ENCODE measurements around the gene ABCF2. TPM values are rescaled to one million over a fixed set of nuclear protein-coding genes. Genes with fewer than 3 reads are reported as not detected.

ABCF2 gene
- total and polyA plus RNA-seq, 2 of the 13 experiments (the other 11 are each of a cell fraction or from before 2014, with no cell fraction given) = 16.3 to 42.5 TPM

GRCh38 chr7:151226875-151227782 is at the start of gene ABCF2 (continued):
- no peak for TF ChIP-seq ZBTB21 (CRISPR knock-in tag; IDR thresholded peaks at IDR 0.05)
- no peak for TF ChIP-seq PCBP1 (IDR thresholded peaks at IDR 0.05; ENCODE audit: borderline replicate concordance, low read depth, low read length)
- TF ChIP-seq, protein P1, sequence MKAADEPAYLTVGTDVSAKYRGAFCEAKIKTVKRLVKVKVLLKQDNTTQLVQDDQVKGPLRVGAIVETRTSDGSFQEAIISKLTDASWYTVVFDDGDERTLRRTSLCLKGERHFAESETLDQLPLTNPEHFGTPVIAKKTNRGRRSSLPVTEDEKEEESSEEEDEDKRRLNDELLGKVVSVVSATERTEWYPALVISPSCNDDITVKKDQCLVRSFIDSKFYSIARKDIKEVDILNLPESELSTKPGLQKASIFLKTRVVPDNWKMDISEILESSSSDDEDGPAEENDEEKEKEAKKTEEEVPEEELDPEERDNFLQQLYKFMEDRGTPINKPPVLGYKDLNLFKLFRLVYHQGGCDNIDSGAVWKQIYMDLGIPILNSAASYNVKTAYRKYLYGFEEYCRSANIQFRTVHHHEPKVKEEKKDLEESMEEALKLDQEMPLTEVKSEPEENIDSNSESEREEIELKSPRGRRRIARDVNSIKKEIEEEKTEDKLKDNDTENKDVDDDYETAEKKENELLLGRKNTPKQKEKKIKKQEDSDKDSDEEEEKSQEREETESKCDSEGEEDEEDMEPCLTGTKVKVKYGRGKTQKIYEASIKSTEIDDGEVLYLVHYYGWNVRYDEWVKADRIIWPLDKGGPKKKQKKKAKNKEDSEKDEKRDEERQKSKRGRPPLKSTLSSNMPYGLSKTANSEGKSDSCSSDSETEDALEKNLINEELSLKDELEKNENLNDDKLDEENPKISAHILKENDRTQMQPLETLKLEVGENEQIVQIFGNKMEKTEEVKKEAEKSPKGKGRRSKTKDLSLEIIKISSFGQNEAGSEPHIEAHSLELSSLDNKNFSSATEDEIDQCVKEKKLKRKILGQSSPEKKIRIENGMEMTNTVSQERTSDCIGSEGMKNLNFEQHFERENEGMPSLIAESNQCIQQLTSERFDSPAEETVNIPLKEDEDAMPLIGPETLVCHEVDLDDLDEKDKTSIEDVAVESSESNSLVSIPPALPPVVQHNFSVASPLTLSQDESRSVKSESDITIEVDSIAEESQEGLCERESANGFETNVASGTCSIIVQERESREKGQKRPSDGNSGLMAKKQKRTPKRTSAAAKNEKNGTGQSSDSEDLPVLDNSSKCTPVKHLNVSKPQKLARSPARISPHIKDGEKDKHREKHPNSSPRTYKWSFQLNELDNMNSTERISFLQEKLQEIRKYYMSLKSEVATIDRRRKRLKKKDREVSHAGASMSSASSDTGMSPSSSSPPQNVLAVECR (CRISPR knock-in tag; IDR thresholded peaks at IDR 0.05; ENCODE audit: borderline replicate concordance) = peak; percentile 94
- TF ChIP-seq IRF2 (CRISPR knock-in tag; IDR thresholded peaks at IDR 0.05) = peak; percentile 87
- 0 out of 2 replicates have a peak, but pooled peaks have one; percentile 22 for TF ChIP-seq ARID3A (IDR thresholded peaks at IDR 0.05; ENCODE audit: low read depth, low read length)
- TF ChIP-seq ARNTL (CRISPR knock-in tag; IDR thresholded peaks at IDR 0.05) = peak; percentile 47; the same call in 1 of the 2 replicates
- TF ChIP-seq KLF12 (CRISPR knock-in tag; IDR thresholded peaks at IDR 0.05; ENCODE audit: borderline replicate concordance) = no peak
- TF ChIP-seq UBTF (CRISPR knock-in tag; IDR thresholded peaks at IDR 0.05) = peak; percentile 63
- 0 out of 2 replicates have a peak, but pooled peaks have one; percentile 20 for TF ChIP-seq ZBTB26 (CRISPR knock-in tag; IDR thresholded peaks at IDR 0.05; ENCODE audit: borderline replicate concordance)
- TF ChIP-seq, protein P2, sequence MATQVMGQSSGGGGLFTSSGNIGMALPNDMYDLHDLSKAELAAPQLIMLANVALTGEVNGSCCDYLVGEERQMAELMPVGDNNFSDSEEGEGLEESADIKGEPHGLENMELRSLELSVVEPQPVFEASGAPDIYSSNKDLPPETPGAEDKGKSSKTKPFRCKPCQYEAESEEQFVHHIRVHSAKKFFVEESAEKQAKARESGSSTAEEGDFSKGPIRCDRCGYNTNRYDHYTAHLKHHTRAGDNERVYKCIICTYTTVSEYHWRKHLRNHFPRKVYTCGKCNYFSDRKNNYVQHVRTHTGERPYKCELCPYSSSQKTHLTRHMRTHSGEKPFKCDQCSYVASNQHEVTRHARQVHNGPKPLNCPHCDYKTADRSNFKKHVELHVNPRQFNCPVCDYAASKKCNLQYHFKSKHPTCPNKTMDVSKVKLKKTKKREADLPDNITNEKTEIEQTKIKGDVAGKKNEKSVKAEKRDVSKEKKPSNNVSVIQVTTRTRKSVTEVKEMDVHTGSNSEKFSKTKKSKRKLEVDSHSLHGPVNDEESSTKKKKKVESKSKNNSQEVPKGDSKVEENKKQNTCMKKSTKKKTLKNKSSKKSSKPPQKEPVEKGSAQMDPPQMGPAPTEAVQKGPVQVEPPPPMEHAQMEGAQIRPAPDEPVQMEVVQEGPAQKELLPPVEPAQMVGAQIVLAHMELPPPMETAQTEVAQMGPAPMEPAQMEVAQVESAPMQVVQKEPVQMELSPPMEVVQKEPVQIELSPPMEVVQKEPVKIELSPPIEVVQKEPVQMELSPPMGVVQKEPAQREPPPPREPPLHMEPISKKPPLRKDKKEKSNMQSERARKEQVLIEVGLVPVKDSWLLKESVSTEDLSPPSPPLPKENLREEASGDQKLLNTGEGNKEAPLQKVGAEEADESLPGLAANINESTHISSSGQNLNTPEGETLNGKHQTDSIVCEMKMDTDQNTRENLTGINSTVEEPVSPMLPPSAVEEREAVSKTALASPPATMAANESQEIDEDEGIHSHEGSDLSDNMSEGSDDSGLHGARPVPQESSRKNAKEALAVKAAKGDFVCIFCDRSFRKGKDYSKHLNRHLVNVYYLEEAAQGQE (IDR thresholded peaks at IDR 0.05; ENCODE audit: borderline replicate concordance in 1 of 2, low read depth in 1 of 2, low read length in 2 of 2) = peak in 1 of 2 experiments; percentile 39; a peak in 1 of 4 replicates
